OCI-LY3 (cell line): ENCODE data around the gene BPIFB2.

Experiments used
- EZH2phosphoT487 ChIP-seq: fragments of 200-600 bp; shearing (Covaris generic); IDR thresholded peaks from 2 replicates; pipeline ENCODE4 v1.6.1; 2018; ENCODE audit warnings: antibody characterized with exemption, mixed run types, low read depth
- TF ChIP-seq, protein P1 (sequence below): fragments of 200-600, 300-600 bp; sonication (generic); IDR thresholded peaks from 2 replicates; pipeline ENCODE4 v1.5.1; 2014; ENCODE audit warnings: antibody characterized with exemption, low read length, low read depth

- TF ChIP-seq EZH2phosphoT487: no peak
- TF ChIP-seq, protein P1, sequence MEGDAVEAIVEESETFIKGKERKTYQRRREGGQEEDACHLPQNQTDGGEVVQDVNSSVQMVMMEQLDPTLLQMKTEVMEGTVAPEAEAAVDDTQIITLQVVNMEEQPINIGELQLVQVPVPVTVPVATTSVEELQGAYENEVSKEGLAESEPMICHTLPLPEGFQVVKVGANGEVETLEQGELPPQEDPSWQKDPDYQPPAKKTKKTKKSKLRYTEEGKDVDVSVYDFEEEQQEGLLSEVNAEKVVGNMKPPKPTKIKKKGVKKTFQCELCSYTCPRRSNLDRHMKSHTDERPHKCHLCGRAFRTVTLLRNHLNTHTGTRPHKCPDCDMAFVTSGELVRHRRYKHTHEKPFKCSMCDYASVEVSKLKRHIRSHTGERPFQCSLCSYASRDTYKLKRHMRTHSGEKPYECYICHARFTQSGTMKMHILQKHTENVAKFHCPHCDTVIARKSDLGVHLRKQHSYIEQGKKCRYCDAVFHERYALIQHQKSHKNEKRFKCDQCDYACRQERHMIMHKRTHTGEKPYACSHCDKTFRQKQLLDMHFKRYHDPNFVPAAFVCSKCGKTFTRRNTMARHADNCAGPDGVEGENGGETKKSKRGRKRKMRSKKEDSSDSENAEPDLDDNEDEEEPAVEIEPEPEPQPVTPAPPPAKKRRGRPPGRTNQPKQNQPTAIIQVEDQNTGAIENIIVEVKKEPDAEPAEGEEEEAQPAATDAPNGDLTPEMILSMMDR: no peak
These were observed 36.3 kb downstream of the BPIFB2 start for GRCh38 chr20:33043731-33044181.
